ENCODE measurements around the gene ST6GALNAC1.
A peak's percentile ranks its signal among the peaks of the same experiment; 100 is the strongest.
"Not testable (repeated sequence)": the region's sequence is repeated elsewhere in the genome, so short reads cannot be mapped to it uniquely, and the experiment has no call there.

Gene ST6GALNAC1

DNA sequence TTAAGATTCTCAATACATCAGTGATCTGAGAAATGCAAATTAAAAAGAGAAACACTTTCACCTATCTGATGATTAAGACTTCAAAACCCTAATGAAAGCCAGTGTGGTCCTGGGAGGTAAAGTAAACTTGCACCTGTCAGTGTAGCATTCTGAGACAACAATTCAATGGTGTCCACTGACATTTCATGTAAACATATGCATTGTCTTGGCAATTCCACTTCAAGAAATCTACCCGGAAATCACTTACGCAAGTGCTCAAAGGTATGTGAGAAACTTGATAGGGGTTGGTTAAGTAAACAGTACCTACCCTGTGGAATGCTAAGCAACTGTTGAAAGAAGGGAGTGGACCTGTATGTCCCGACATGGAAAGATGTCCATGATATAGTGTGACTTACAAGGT, 2.1 kb downstream of the ST6GALNAC1 start:
- no peak for DNase-seq

GRCh38 chr17:76640550-76641380, 2.8 kb downstream of the ST6GALNAC1 start:
- no peak for DNase-seq

GRCh38 chr17:76638263-76638662, 5.3 kb downstream of the ST6GALNAC1 start:
- DNase-seq = no peak

DNA sequence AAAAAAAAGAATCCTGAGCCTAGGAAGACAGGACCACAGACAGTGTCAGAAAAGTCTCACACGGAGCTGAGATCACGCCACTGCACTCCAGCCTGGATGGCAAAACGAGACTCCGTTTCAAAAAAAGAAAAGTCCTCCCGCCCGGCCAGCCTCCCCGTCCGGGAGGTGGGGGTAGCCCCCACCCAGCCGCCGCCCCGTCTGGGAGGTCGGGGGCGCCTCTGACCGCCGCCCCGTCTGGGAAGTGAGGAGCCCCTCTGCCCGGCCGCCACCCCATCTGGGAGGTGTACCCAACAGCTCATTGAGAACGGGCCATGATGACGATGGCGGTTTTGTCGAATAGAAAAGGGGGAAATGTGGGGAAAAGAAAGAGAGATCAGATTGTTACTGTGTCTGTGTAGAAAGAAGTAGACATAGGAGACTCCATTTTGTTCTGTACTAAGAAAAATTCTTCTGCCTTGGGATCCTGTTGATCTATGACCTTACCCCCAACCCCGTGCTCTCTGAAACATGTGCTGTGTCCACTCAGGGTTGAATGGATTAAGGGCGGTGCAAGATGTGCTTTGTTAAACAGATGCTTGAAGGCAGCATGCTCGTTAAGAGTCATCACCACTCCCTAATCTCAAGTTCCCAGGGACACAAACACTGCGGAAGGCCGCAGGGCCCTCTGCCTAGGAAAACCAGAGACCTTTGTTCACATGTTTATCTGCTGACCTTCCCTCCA, 6.9 kb downstream of the ST6GALNAC1 start:
- DNase-seq = not testable (repeated sequence)

GRCh38 chr17:76635659-76636360, 7.7 kb downstream of the ST6GALNAC1 start:
- no peak for DNase-seq

GRCh38 chr17:76635039-76635438, 8.5 kb downstream of the ST6GALNAC1 start:
- DNase-seq = no peak

- no peak for DNase-seq
Observed at GRCh38 chr17:76633628-76634328, 9.8 kb downstream of the ST6GALNAC1 start.

DNA sequence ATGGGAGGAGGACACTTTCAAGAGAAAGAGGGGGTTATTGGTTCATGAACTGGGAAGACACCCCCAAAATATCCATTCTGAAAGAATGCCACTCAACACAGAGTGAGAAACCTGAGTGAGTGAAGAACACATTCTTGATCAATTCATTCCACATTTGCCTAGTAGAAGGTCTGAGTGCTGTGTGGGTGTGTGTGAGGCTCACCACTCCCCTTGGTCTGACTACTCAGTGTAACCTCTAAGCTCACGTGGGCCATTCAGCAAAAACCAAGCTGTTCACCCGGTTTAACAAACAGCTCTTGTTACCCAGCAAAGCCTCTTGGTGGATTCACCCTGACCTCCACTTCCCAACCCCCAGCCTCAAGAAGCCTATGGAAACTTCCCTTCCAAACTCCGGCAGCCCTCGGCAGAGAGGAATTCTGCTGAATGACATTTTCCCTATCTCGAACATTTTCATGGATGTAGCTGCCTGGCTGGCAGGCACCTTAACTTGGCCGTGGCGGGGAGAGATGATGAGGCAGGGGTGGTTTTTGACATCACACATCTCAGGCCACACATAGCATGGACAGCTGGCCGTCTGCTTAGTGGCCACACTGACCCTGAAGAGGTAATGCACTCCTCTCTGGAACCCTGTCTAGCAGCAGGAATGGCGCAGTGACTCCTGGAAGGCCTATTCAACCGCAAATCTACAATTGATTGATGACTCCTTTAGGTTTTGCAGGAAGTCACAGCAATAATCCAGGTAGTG, 11.6 kb downstream of the ST6GALNAC1 start:
- DNase-seq = no peak

- DNase-seq = no peak
Observed at GRCh38 chr17:76630151-76630550, 13.4 kb downstream of the ST6GALNAC1 start.

GRCh38 chr17:76627510-76627909, 16.0 kb downstream of the ST6GALNAC1 start:
- DNase-seq = no peak

GRCh38 chr17:76626442-76626841, 17.1 kb downstream of the ST6GALNAC1 start:
- no peak for DNase-seq

- DNase-seq = no peak
Observed at GRCh38 chr17:76625496-76625895, 18.1 kb downstream of the ST6GALNAC1 start.

- DNase-seq = peak; percentile 74 to 79
Observed at GRCh38 chr17:76623271-76624146, 20.0 kb downstream of the ST6GALNAC1 start.

DNA sequence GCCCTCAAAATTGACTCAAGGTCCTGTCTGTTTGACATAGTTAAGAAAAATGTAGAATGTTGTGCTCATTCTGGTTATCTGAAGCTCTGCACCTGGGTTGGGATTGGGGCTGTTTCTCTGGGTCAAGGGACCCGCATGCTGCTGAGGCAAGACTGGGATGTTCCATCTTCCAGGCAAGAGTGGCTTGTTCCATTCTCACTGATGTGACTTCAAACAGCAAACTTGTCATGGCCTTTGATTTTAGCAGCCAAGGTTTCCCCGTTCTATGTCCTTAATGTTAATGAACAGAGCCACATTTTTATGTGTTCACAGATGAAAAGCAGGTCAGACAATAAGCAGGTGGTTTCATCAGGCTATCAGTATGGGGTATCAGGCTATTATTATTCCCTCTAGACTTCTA, 25.7 kb downstream of the ST6GALNAC1 start:
- no peak for DNase-seq

DNA sequence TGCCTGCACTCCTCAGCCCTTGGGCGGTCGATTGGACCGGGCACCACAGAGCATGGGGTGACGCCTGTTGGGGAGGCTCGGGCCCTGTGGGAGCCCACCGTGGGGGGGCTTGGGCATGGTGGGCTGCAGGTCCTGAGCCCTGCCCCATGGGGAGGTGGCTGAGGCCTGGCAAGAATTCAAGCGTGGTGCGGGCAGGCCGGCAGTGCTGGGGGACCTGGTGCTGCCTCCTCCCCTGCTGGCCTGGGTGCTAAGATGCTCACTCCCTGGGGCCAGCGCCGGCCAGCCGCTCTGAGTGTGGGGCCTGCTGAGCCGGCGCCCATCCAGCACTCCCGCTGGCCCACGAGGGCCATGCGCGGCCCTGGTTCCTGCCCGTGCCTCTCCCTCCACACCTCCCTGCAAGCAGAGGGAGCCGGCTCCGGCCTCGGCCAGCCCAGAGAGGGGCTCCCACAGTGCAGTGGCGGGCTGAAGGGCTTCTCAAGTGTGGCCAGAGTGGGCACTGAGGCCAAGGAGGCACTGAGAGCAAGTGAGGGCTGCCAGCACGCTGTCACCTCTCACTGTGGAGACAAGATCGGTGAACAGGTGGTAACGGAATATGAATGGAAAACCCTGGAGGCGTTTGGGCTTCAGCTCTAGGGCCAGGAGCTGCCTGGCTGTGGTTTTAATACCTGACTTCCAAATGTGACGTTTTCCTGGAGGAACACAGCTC, 28.5 kb downstream of the ST6GALNAC1 start:
- DNase-seq = no peak

- peak in 1 of 2 donors; percentile 30 for DNase-seq
Observed at GRCh38 chr17:76614064-76614759, 29.3 kb downstream of the ST6GALNAC1 start.

DNA sequence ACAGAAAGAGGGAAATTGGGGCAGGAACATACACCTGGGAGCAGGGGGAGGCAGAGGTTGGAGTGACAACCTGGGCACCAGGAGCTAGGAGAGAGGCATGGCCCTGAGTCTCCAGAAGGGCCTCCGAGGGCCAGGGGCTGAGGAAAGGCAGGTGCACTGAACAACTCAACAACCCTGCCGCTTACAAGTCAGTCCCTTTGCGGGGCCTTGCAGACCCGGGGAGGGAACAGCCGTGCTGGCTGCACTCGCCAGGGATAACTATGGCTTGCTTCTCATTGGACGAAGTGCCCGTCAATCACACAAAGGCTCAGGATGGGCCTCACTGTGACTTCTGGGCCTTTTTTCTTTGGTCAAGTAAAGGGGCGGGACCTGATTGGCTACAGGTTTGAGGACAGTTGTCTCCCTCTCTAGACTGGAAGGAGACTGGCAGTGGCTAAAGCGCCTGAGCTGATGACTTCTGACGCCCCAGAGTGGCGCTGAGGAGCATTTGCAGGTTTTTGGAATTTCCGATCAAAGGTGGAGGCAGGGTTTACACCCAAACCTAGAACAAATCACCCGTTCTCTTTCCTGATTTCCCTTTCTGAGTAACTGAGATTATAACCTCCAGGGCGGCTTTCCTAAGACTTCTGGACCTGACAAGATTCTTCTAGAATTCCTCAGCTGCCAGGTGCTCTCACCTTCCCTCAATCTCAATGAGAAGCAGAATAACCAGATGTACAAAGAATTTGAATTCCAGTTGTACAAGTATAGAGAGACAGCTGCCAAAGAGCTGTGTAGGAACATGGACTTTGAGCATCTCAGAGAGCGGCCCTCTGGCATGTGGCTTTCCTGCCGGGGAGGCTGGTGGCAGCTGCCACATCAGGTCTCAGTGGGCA, 30.3 kb downstream of the ST6GALNAC1 start:
- no peak for DNase-seq

GRCh38 chr17:76612465-76612864, 31.1 kb downstream of the ST6GALNAC1 start:
- DNase-seq = no peak

DNA sequence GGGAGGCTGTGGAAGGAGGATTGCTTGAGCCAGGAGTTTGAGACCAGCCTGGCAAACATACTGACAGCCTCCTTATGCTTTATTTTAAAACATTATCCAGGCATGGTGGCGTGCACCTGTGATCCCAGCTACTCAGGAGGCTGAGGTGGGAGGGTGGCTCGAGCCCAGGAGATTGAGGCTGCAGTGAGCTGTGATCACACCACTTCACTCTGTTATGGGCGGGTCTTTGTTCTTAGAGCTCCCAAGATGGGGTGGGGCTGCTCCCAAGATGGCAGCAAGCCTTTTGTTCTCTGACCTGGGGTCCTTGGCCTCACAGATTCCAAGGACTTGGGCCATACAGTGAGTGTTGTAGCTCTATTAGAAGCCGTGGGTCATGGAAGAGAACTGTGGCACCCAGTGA, 31.8 kb downstream of the ST6GALNAC1 start:
- DNase-seq = no peak

Data from CD4-positive, alpha-beta T cell treated with Interferon alpha-2 for 1 hour (primary cell).